ENCODE data around the gene VN1R4.
"Not testable (repeated sequence)": the region's sequence is repeated elsewhere in the genome, so short reads cannot be mapped to it uniquely, and the experiment has no call there.

VN1R4 gene

GRCh38 chr19:53267623-53268022 is at the start of gene VN1R4:
Gene VN1R4 (minus strand): TSS chr19:53267723. CDS start chr19:53267665, 58 bp downstream.
- not testable (repeated sequence) for H3K36me3 ChIP-seq (ENCODE audit: insufficient read depth, low read length); H3K9me3 ChIP-seq (ENCODE audit: low read depth, low read length); DNase-seq (ENCODE audit: low read depth, low spot score); H3K4me3 ChIP-seq; H3K9ac ChIP-seq (ENCODE audit: insufficient read length); H3K27ac ChIP-seq

- Histone ChIP-seq H3K4me3 (no peak overlapping the region), H3K9me3 (ENCODE audit: low read depth, low read length) (no peaks in the 10 kb centered on the region), H3K9ac (ENCODE audit: insufficient read length) (no peak overlapping the region), H3K36me3 (ENCODE audit: insufficient read depth, low read length) (no peaks in the 10 kb centered on the region), H3K27ac (no peak overlapping the region)
- TF ChIP-seq POLR2AphosphoS5 (IDR thresholded peaks at IDR 0.05; ENCODE audit: borderline replicate concordance, low read depth, low read length): no peak
- TF ChIP-seq EZH2 (IDR thresholded peaks at IDR 0.05): no peak
- TF ChIP-seq FOXP2 (optimal IDR thresholded peaks at IDR 0.05; ENCODE audit: control extremely low read depth, extremely low read length, insufficient read depth): no peak
- DNase-seq (ENCODE audit: low read depth, low spot score): no peak
Measured at GRCh38 chr19:53311897-53312296, 44.4 kb upstream of the VN1R4 start.

GRCh38 chr19:53311044-53311443 is 43.5 kb upstream of the VN1R4 start:
- Histone ChIP-seq H3K9me3 (ENCODE audit: low read depth, low read length) (no peaks in the 10 kb centered on the region), H3K9ac (ENCODE audit: insufficient read length) (no peak overlapping the region), H3K36me3 (ENCODE audit: insufficient read depth, low read length) (no peaks in the 10 kb centered on the region), H3K27ac (no peak overlapping the region), H3K4me3 (no peak overlapping the region)
- TF ChIP-seq EZH2 (IDR thresholded peaks at IDR 0.05) (no peak), FOXP2 (optimal IDR thresholded peaks at IDR 0.05; ENCODE audit: control extremely low read depth, extremely low read length, insufficient read depth) (no peak), POLR2AphosphoS5 (IDR thresholded peaks at IDR 0.05; ENCODE audit: borderline replicate concordance, low read depth, low read length) (no peak)
- no peak for DNase-seq (ENCODE audit: low read depth, low spot score)

GRCh38 chr19:53308339-53308811 is 40.9 kb upstream of the VN1R4 start:
- no peaks in the 10 kb centered on the region for H3K36me3 ChIP-seq (ENCODE audit: insufficient read depth, low read length)
- no peak for DNase-seq (ENCODE audit: low read depth, low spot score)
- no peak overlapping the region for H3K9ac ChIP-seq (ENCODE audit: insufficient read length)
- no peak overlapping the region for H3K4me3 ChIP-seq
- no peak for TF ChIP-seq EZH2 (IDR thresholded peaks at IDR 0.05)
- no peak for TF ChIP-seq FOXP2 (optimal IDR thresholded peaks at IDR 0.05; ENCODE audit: control extremely low read depth, extremely low read length, insufficient read depth)
- TF ChIP-seq POLR2AphosphoS5 (IDR thresholded peaks at IDR 0.05; ENCODE audit: borderline replicate concordance, low read depth, low read length): no peak
- no peak overlapping the region for H3K27ac ChIP-seq
- no peaks in the 10 kb centered on the region for H3K9me3 ChIP-seq (ENCODE audit: low read depth, low read length)

GRCh38 chr19:53301341-53301740 is 33.8 kb upstream of the VN1R4 start:
- not testable (repeated sequence) for H3K36me3 ChIP-seq (ENCODE audit: insufficient read depth, low read length); DNase-seq (ENCODE audit: low read depth, low spot score); H3K9ac ChIP-seq (ENCODE audit: insufficient read length); H3K9me3 ChIP-seq (ENCODE audit: low read depth, low read length); H3K4me3 ChIP-seq; H3K27ac ChIP-seq

- Histone ChIP-seq H3K27ac (no peak overlapping the region), H3K9me3 (ENCODE audit: low read depth, low read length) (peaks cover 8% of the 10 kb centered on the region; the same call in 1 of the 2 replicates)
- DNase-seq (ENCODE audit: low read depth, low spot score): no peak
Measured at GRCh38 chr19:53294786-53295441, 27.4 kb upstream of the VN1R4 start.

GRCh38 chr19:53290758-53291549 is 23.4 kb upstream of the VN1R4 start:
- Histone ChIP-seq H3K9me3 (ENCODE audit: low read depth, low read length) (peaks cover 8% of the 10 kb centered on the region; the same call in 1 of the 2 replicates), H3K4me3 (no peak overlapping the region), H3K9ac (ENCODE audit: insufficient read length) (no peak overlapping the region), H3K36me3 (ENCODE audit: insufficient read depth, low read length) (no peaks in the 10 kb centered on the region), H3K27ac (no peak overlapping the region)
- DNase-seq (ENCODE audit: low read depth, low spot score): no peak
- TF ChIP-seq POLR2AphosphoS5 (IDR thresholded peaks at IDR 0.05; ENCODE audit: borderline replicate concordance, low read depth, low read length) (no peak), FOXP2 (optimal IDR thresholded peaks at IDR 0.05; ENCODE audit: control extremely low read depth, extremely low read length, insufficient read depth) (no peak), EZH2 (IDR thresholded peaks at IDR 0.05) (no peak)

More at GRCh38 chr19:53294786-53295441, 27.4 kb upstream of the VN1R4 start:
- Histone ChIP-seq H3K9ac (ENCODE audit: insufficient read length) (no peak overlapping the region), H3K4me3 (no peak overlapping the region), H3K36me3 (ENCODE audit: insufficient read depth, low read length) (no peaks in the 10 kb centered on the region)
- TF ChIP-seq EZH2 (IDR thresholded peaks at IDR 0.05) (no peak), POLR2AphosphoS5 (IDR thresholded peaks at IDR 0.05; ENCODE audit: borderline replicate concordance, low read depth, low read length) (no peak), FOXP2 (optimal IDR thresholded peaks at IDR 0.05; ENCODE audit: control extremely low read depth, extremely low read length, insufficient read depth) (no peak)

- Histone ChIP-seq H3K9me3 (ENCODE audit: low read depth, low read length) (no peaks in the 10 kb centered on the region), H3K9ac (ENCODE audit: insufficient read length) (no peak overlapping the region), H3K4me3 (no peak overlapping the region), H3K36me3 (ENCODE audit: insufficient read depth, low read length) (no peaks in the 10 kb centered on the region), H3K27ac (no peak overlapping the region)
- TF ChIP-seq EZH2 (IDR thresholded peaks at IDR 0.05) (no peak), FOXP2 (optimal IDR thresholded peaks at IDR 0.05; ENCODE audit: control extremely low read depth, extremely low read length, insufficient read depth) (no peak), POLR2AphosphoS5 (IDR thresholded peaks at IDR 0.05; ENCODE audit: borderline replicate concordance, low read depth, low read length) (no peak)
- DNase-seq (ENCODE audit: low read depth, low spot score): no peak
Measured at GRCh38 chr19:53285087-53285486, 17.6 kb upstream of the VN1R4 start.

- H3K4me3 ChIP-seq; H3K9ac ChIP-seq (ENCODE audit: insufficient read length); DNase-seq (ENCODE audit: low read depth, low spot score); H3K9me3 ChIP-seq (ENCODE audit: low read depth, low read length); H3K27ac ChIP-seq; H3K36me3 ChIP-seq (ENCODE audit: insufficient read depth, low read length): not testable (repeated sequence)
Measured at GRCh38 chr19:53281947-53282346, 14.4 kb upstream of the VN1R4 start.
